ENCODE measurements around the gene SNX8.

- TF ChIP-seq EZH2phosphoT487 (IDR thresholded peaks at IDR 0.05; ENCODE audit: insufficient read depth, low read depth) (no peak), EZH2 (IDR thresholded peaks at IDR 0.05; ENCODE audit: insufficient read depth, poor library complexity, severe bottlenecking) (no peak)
Measured at GRCh38 chr7:2283074-2283473, 31.2 kb downstream of the SNX8 start.
